Measurements from ENCODE around the gene LKAAEAR1.

LKAAEAR1 gene

GRCh38 chr20:64050261-64051032 is 33.8 kb downstream of the LKAAEAR1 start:
- no peak for DNase-seq (ENCODE audit: low read depth)

- DNase-seq (ENCODE audit: low read depth), result no peak
These were observed 34.3 kb downstream of the LKAAEAR1 start for GRCh38 chr20:64049878-64050260.

GRCh38 chr20:64049060-64049877 is 34.9 kb downstream of the LKAAEAR1 start, which contains the start of gene SOX18:
TSS of gene SOX18 (minus strand) at chr20:64049639. CDS start at chr20:64049516, 123 bp downstream.
- DNase-seq (ENCODE audit: low read depth), result no peak

GRCh38 chr20:64048402-64049044 is 35.7 kb downstream of the LKAAEAR1 start:
- DNase-seq (ENCODE audit: low read depth), result no peak

- DNase-seq (ENCODE audit: low read depth), result no peak
These were observed 36.2 kb downstream of the LKAAEAR1 start for GRCh38 chr20:64047968-64048401.

GRCh38 chr20:64047046-64047389 is 37.2 kb downstream of the LKAAEAR1 start:
- DNase-seq (ENCODE audit: low read depth), result no peak

GRCh38 chr20:64045346-64046011 is 38.7 kb downstream of the LKAAEAR1 start:
- DNase-seq (ENCODE audit: low read depth), result no peak

GRCh38 chr20:64044484-64045247 is 39.5 kb downstream of the LKAAEAR1 start:
- DNase-seq (ENCODE audit: low read depth), result no peak

GRCh38 chr20:64043768-64044167 is 40.4 kb downstream of the LKAAEAR1 start:
- DNase-seq (ENCODE audit: low read depth), result no peak

- no peak for DNase-seq (ENCODE audit: low read depth)
These were observed 42.0 kb downstream of the LKAAEAR1 start for GRCh38 chr20:64042054-64042781.

- no peak for DNase-seq (ENCODE audit: low read depth)
These were observed 42.5 kb downstream of the LKAAEAR1 start for GRCh38 chr20:64041781-64042053.

GRCh38 chr20:64041040-64041780 is 43.0 kb downstream of the LKAAEAR1 start:
- no peak for DNase-seq (ENCODE audit: low read depth)

GRCh38 chr20:64040231-64041039 is 43.8 kb downstream of the LKAAEAR1 start:
- DNase-seq (ENCODE audit: low read depth), result no peak

GRCh38 chr20:64039293-64040160 is 44.7 kb downstream of the LKAAEAR1 start:
- no peak for DNase-seq (ENCODE audit: low read depth)

- DNase-seq (ENCODE audit: low read depth), result peak; percentile 52
These were observed 45.5 kb downstream of the LKAAEAR1 start for GRCh38 chr20:64038565-64039292.

- no peak for DNase-seq (ENCODE audit: low read depth)
These were observed 46.0 kb downstream of the LKAAEAR1 start for GRCh38 chr20:64038224-64038564.

GRCh38 chr20:64037498-64038213 is 46.5 kb downstream of the LKAAEAR1 start:
- no peak for DNase-seq (ENCODE audit: low read depth)

Data from stimulated activated CD8-positive, alpha-beta memory T cell treated with anti-CD3 and anti-CD28 coated beads, Interleukin-15, amount 100 ng/mL, for 24 hours (primary cell).